ENCODE results near the gene CPB2.

Gene CPB2

GRCh38 chr13:46039411-46040182, 65.2 kb downstream of the CPB2 start:
- no peak overlapping the region for H3K4me3 ChIP-seq (ENCODE audit: low read depth, low read length)
- no peak for TF ChIP-seq CTCF (IDR thresholded peaks at IDR 0.05; ENCODE audit: low read depth, low read length)
- DNase-seq (ENCODE audit: low read depth, low spot score): no peak
- in situ Hi-C loops (cut with HindIII; ENCODE audit: low sequenced_read_pairs): no loop called here

- no peak overlapping the region for H3K4me3 ChIP-seq (ENCODE audit: low read depth, low read length)
- in situ Hi-C loops (cut with HindIII; ENCODE audit: low sequenced_read_pairs): no loop called here
- no peak for DNase-seq (ENCODE audit: low read depth, low spot score)
- no peak for TF ChIP-seq CTCF (IDR thresholded peaks at IDR 0.05; ENCODE audit: low read depth, low read length)
Measured at GRCh38 chr13:46038296-46038695, 66.5 kb downstream of the CPB2 start.

- DNase-seq (ENCODE audit: low read depth, low spot score): no peak
- in situ Hi-C loops (cut with HindIII; ENCODE audit: low sequenced_read_pairs): no loop called here
- H3K4me3 ChIP-seq (ENCODE audit: low read depth, low read length): no peak overlapping the region
- no peak for TF ChIP-seq CTCF (IDR thresholded peaks at IDR 0.05; ENCODE audit: low read depth, low read length)
Measured at GRCh38 chr13:46035066-46035465, 69.8 kb downstream of the CPB2 start.

GRCh38 chr13:46032341-46032740, 72.5 kb downstream of the CPB2 start:
- DNase-seq (ENCODE audit: low read depth, low spot score): no peak
- no peak overlapping the region for H3K4me3 ChIP-seq (ENCODE audit: low read depth, low read length)
- in situ Hi-C loops (cut with HindIII; ENCODE audit: low sequenced_read_pairs): no loop called here
- no peak for TF ChIP-seq CTCF (IDR thresholded peaks at IDR 0.05; ENCODE audit: low read depth, low read length)

- no peak for TF ChIP-seq CTCF (IDR thresholded peaks at IDR 0.05; ENCODE audit: low read depth, low read length)
- in situ Hi-C loops (cut with HindIII; ENCODE audit: low sequenced_read_pairs): no loop called here
- no peak for DNase-seq (ENCODE audit: low read depth, low spot score)
- H3K4me3 ChIP-seq (ENCODE audit: low read depth, low read length): no peak overlapping the region
Measured at GRCh38 chr13:46031581-46032263, 73.1 kb downstream of the CPB2 start.

GRCh38 chr13:46025157-46025556, 79.7 kb downstream of the CPB2 start:
- H3K4me3 ChIP-seq (ENCODE audit: low read depth, low read length): no peak overlapping the region
- TF ChIP-seq CTCF (IDR thresholded peaks at IDR 0.05; ENCODE audit: low read depth, low read length): no peak
- no peak for DNase-seq (ENCODE audit: low read depth, low spot score)
- in situ Hi-C loops (cut with HindIII; ENCODE audit: low sequenced_read_pairs): no loop called here
